Gastroesophageal sphincter (tissue), 4 donors: ENCODE results near the gene ALOXE3. TPM values are rescaled to one million over a fixed set of nuclear protein-coding genes. Genes with fewer than 3 reads are reported as not detected.
A peak's percentile ranks its signal among the peaks of the same experiment; 100 is the strongest.

Experiments
- ATAC-seq: fragments of 150-250 bp; one replicate; pipeline ENCODE4 v1.9.1; 2016; ENCODE audit warnings: mild to moderate bottlenecking, moderate library complexity
- H3K27ac ChIP-seq, 4 donors: fragments of 200-600 bp; sonication (generic) in 3 of 4; 1 replicate in 3 of 4; 2 replicates in 1 of 4; pipeline ENCODE4 v1.5.1; 2016 to 2019
- H3K27me3 ChIP-seq: fragments of 200-600 bp; sonication (generic); one replicate; pipeline ENCODE4 v1.5.1; 2019
- H3K36me3 ChIP-seq, 2 donors: fragments of 200-600 bp; sonication (generic); one replicate each; pipeline ENCODE4 v1.5.1; 2019; ENCODE audit warnings: control low read depth in 1 of 2
- H3K4me1 ChIP-seq, 3 donors: fragments of 200-600 bp; sonication (generic); 1 replicate in 2 of 3; 2 replicates in 1 of 3; pipeline ENCODE4 v1.5.1; 2016 to 2019; ENCODE audit warnings: control low read depth in 2 of 3
- H3K4me3 ChIP-seq, 2 donors: fragments of 200-600 bp; sonication (generic); one replicate each; pipeline ENCODE4 v1.5.1; 2019; ENCODE audit warnings: mild to moderate bottlenecking in 1 of 2, moderate library complexity in 1 of 2
- H3K9me3 ChIP-seq, 3 donors: fragments of 200-600 bp; sonication (generic); one replicate each; pipeline ENCODE4 v1.5.1; 2017 to 2019; ENCODE audit warnings: control low read depth in 2 of 3
- CTCF ChIP-seq, 4 experiments: fragments of 200-600 bp in 2 of 4; fragments of 450-650 bp in 2 of 4; sonication (generic) in 1 of 4; IDR thresholded peaks; one replicate each; pipeline ENCODE4 v1.5.1; 2017 to 2019; ENCODE audit warnings: antibody characterized with exemption in 4 of 4, mild to moderate bottlenecking in 2 of 4, moderate library complexity in 2 of 4
- EP300 ChIP-seq: sonication (generic); formaldehyde crosslinking; IDR thresholded peaks from one replicate; pipeline ENCODE4 v1.6.1; 2017; ENCODE audit warnings: antibody characterized with exemption, mild to moderate bottlenecking
- POLR2A ChIP-seq, 2 donors: fragments of 450-650 bp; IDR thresholded peaks; one replicate each; pipeline ENCODE4 v1.6.1; 2017; ENCODE audit warnings: antibody characterized with exemption in 2 of 2, mild to moderate bottlenecking in 2 of 2, moderate library complexity in 1 of 2
- POLR2AphosphoS5 ChIP-seq: sonication (generic); formaldehyde crosslinking; IDR thresholded peaks from one replicate; pipeline ENCODE4 v1.6.1; 2017; ENCODE audit warnings: antibody characterized with exemption
- WGBS, 2 donors: methylation state at CpG; one replicate each; pipeline ENCODE4 v1.1.5; 2018; ENCODE audit warnings: low coverage in 1 of 2; 5-methylcytosine and 5-hydroxymethylcytosine counted together
- total RNA-seq, 4 donors: library from RNA; depleted of rRNA; stranded (reverse); fragments of >200 nt; gene quantifications; one replicate each; pipeline ENCODE4 v1.1.0, GENCODE V29; 2016

The ALOXE3 gene
- total RNA-seq, 4 donors from 2014 or later = 0.37 TPM; not detected in 3

- peak; percentile 86 for ATAC-seq
- TF ChIP-seq POLR2A (IDR thresholded peaks at IDR 0.05) (no peak), CTCF (IDR thresholded peaks at IDR 0.05) (peak in 3 of 4 experiments; percentile 87 to 98 (median 88))
- H3K9me3 ChIP-seq = no peaks in the 10 kb centered on the region
- peak overlapping the region; percentile 31 to 81 (median 78) for H3K27ac ChIP-seq
- 0 to 1% methylated on average over 8 to 16 of the region's 38 CpGs for whole genome bisulfite sequencing, 2 donors
- peaks cover 2 to 62% (median 52%) of the 10 kb centered on the region in 3 donors for H3K4me1 ChIP-seq
- H3K27me3 ChIP-seq = peaks cover 80% of the 10 kb centered on the region
- H3K4me3 ChIP-seq = peak overlapping the region; percentile 34 to 62
- H3K36me3 ChIP-seq = no peaks in the 10 kb centered on the region
Measured at GRCh38 chr17:8118769-8119580, 661 bp upstream of the ALOXE3 start.

GRCh38 chr17:8117367-8117979 is 841 bp downstream of the ALOXE3 start:
- Histone ChIP-seq H3K27me3 (peaks cover 80% of the 10 kb centered on the region), H3K27ac (peak overlapping the region in 2 of 4 donors; percentile 79 to 81), H3K4me3 (peak overlapping the region in 1 of 2 donors; percentile 62), H3K36me3 (no peaks in the 10 kb centered on the region), H3K9me3 (no peaks in the 10 kb centered on the region), H3K4me1 (peaks cover 2 to 47% (median 37%) of the 10 kb centered on the region in 3 donors)
- ATAC-seq = no peak
- WGBS, 2 donors = 5 to 40% methylated on average over 1 to 6 of the region's 18 CpGs
- TF ChIP-seq CTCF (IDR thresholded peaks at IDR 0.05) = no peak
- TF ChIP-seq POLR2A (IDR thresholded peaks at IDR 0.05) = no peak
- TF ChIP-seq POLR2AphosphoS5 = no peak
- TF ChIP-seq EP300 = no peak

- H3K4me1 ChIP-seq = peaks cover 2 to 40% (median 30%) of the 10 kb centered on the region in 3 donors
- peaks cover 80% of the 10 kb centered on the region for H3K27me3 ChIP-seq
- H3K27ac ChIP-seq = no peak overlapping the region
- H3K4me3 ChIP-seq = no peak overlapping the region
- ATAC-seq = no peak
- 48% methylated on average over 5 of the region's 18 CpGs; no CpG with 5 or more reads in 1 of the 2 donors for WGBS, 2 donors
- H3K36me3 ChIP-seq = no peaks in the 10 kb centered on the region
- TF ChIP-seq POLR2AphosphoS5 = no peak
- TF ChIP-seq CTCF (IDR thresholded peaks at IDR 0.05) = no peak
- no peak for TF ChIP-seq POLR2A (IDR thresholded peaks at IDR 0.05)
- no peak for TF ChIP-seq EP300
- no peaks in the 10 kb centered on the region for H3K9me3 ChIP-seq
Measured at GRCh38 chr17:8116776-8117175, 1.5 kb downstream of the ALOXE3 start.

- Histone ChIP-seq H3K27me3 (peaks cover 80% of the 10 kb centered on the region), H3K4me1 (peaks cover 0 to 10% (median 7%) of the 10 kb centered on the region in 3 donors), H3K36me3 (no peaks in the 10 kb centered on the region), H3K9me3 (no peaks in the 10 kb centered on the region), H3K27ac (no peak overlapping the region), H3K4me3 (no peak overlapping the region)
- TF ChIP-seq EP300 = no peak
- no peak for TF ChIP-seq POLR2A (IDR thresholded peaks at IDR 0.05)
- no peak for TF ChIP-seq POLR2AphosphoS5
- no peak for TF ChIP-seq CTCF (IDR thresholded peaks at IDR 0.05)
- ATAC-seq = no peak
- 60 to 97% methylated on average over 1 to 3 of the region's 6 CpGs for WGBS, 2 donors
Measured at GRCh38 chr17:8110907-8111306, 7.4 kb downstream of the ALOXE3 start.
